Breast epithelium (tissue), 4 donors: Measurements from ENCODE around the gene VWA2. TPM values are rescaled to one million over a fixed set of nuclear protein-coding genes. Genes with fewer than 3 reads are reported as not detected.

Source experiments
- DNase-seq, 2 donors: peaks; one replicate each; pipeline ENCODE4 v3.0.0-alpha.2; 2019; ENCODE audit warnings: low spot score in 2 of 2
- H3K27ac ChIP-seq, 2 donors: fragments of 200-600 bp; sonication (generic) in 1 of 2; one replicate each; pipeline ENCODE4 v1.5.1; 2016 to 2019; ENCODE audit warnings: mild to moderate bottlenecking in 1 of 2
- H3K27me3 ChIP-seq, 2 donors: fragments of 200-600 bp; sonication (generic) in 1 of 2; one replicate each; pipeline versions ENCODE4 v1.5.1 to v1.6.0; 2017 to 2019; ENCODE audit warnings: control low read depth in 1 of 2, mild to moderate bottlenecking in 1 of 2
- H3K36me3 ChIP-seq: fragments of 200-600 bp; one replicate; pipeline ENCODE4 v1.5.1; 2019
- H3K4me1 ChIP-seq, 2 donors: fragments of 200-600 bp; sonication (generic); one replicate each; pipeline ENCODE4 v1.5.1; 2016 to 2019; ENCODE audit warnings: control low read depth in 1 of 2
- H3K4me3 ChIP-seq, 3 donors: fragments of 200-600 bp; sonication (generic); 1 replicate in 2 of 3; 2 replicates in 1 of 3; pipeline ENCODE4 v1.5.1; 2016 to 2019; ENCODE audit warnings: mild to moderate bottlenecking in 3 of 3, moderate library complexity in 2 of 3
- H3K9me3 ChIP-seq, 2 donors: fragments of 200-600 bp; sonication (generic) in 1 of 2; one replicate each; pipeline ENCODE4 v1.5.1; 2016 to 2019; ENCODE audit warnings: control low read depth in 1 of 2
- POLR2A ChIP-seq: fragments of 450-650 bp; IDR thresholded peaks from one replicate; pipeline ENCODE4 v1.6.1; 2016; ENCODE audit warnings: antibody characterized with exemption, mild to moderate bottlenecking, moderate library complexity
- POLR2AphosphoS5 ChIP-seq, 3 donors: sonication (generic); formaldehyde crosslinking; IDR thresholded peaks; one replicate each; pipeline ENCODE4 v1.6.1; 2017; ENCODE audit warnings: antibody characterized with exemption in 3 of 3
- intact Hi-C: fragments of 100-400 bp; cut with DNase I; formaldehyde crosslinking; loops from one replicate; pipeline ENCODE4 v1.15.1; 2023; ENCODE audit warnings: low total_unique reads
- total RNA-seq, 3 donors: library from RNA; depleted of rRNA; stranded (reverse); fragments of >200 nt; gene quantifications; one replicate each; pipeline ENCODE4 v1.1.0, GENCODE V29; 2016
- TF ChIP-seq, protein P1 (sequence below), 3 donors: fragments of 450-650 bp; IDR thresholded peaks; one replicate each; pipeline ENCODE4 v1.5.1; 2016 to 2017; ENCODE audit warnings: antibody characterized with exemption in 3 of 3, mild to moderate bottlenecking in 3 of 3, moderate library complexity in 3 of 3

The VWA2 gene
- total RNA-seq, 3 donors from 2014 or later: 0.48 to 18.7 (median 8.0) TPM

DNA sequence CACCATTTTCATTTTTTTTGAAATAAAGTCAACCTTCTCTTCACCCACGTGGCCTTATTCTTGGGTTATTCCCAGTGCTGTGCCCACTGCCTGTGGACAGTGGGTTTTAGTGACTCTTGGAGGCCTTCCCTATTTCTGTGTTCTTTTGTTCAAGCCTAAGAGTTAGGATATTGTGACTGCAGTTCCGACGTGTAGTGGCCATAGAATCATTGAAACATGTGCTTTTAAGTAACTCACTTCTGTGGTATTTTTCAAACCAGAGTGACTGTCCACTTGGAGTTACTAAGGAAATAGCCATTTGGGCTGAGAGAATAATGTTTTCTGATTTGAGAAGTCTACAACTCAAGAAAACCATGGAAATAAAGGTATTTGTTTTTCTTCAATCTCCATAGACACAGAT, 36.2 kb upstream of the VWA2 start:
- no peaks in the 10 kb centered on the region for H3K36me3 ChIP-seq
- TF ChIP-seq, protein P1, sequence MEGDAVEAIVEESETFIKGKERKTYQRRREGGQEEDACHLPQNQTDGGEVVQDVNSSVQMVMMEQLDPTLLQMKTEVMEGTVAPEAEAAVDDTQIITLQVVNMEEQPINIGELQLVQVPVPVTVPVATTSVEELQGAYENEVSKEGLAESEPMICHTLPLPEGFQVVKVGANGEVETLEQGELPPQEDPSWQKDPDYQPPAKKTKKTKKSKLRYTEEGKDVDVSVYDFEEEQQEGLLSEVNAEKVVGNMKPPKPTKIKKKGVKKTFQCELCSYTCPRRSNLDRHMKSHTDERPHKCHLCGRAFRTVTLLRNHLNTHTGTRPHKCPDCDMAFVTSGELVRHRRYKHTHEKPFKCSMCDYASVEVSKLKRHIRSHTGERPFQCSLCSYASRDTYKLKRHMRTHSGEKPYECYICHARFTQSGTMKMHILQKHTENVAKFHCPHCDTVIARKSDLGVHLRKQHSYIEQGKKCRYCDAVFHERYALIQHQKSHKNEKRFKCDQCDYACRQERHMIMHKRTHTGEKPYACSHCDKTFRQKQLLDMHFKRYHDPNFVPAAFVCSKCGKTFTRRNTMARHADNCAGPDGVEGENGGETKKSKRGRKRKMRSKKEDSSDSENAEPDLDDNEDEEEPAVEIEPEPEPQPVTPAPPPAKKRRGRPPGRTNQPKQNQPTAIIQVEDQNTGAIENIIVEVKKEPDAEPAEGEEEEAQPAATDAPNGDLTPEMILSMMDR (IDR thresholded peaks at IDR 0.05): no peak
- TF ChIP-seq POLR2AphosphoS5 (IDR thresholded peaks at IDR 0.05): no peak
- TF ChIP-seq POLR2A: no peak
- H3K27me3 ChIP-seq: no peaks in the 10 kb centered on the region
- H3K4me1 ChIP-seq: no peaks in the 10 kb centered on the region
- no peak overlapping the region for H3K4me3 ChIP-seq
- intact Hi-C loops: no loop called here
- no peak overlapping the region for H3K27ac ChIP-seq
- H3K9me3 ChIP-seq: no peaks in the 10 kb centered on the region
- no peak for DNase-seq

DNA sequence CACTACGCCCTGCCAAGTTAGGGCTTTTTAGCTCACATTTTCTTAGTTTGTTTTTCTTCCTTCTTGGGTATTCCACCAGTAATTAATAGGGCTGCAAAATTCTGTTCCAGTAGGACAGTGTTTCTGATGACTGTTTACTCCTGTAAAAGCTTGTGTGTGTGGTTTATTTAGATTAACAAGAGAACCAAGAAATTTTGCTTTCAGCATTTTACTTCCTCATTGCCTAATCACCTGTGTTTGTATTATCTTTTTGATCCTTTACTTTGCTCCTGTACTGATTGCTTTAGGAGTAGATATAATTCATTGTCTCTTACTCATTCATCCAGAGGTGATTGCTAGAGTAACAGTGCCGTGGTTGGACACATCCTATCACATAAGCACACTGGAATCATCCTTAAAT, 32.2 kb upstream of the VWA2 start:
- Histone ChIP-seq H3K36me3 (no peaks in the 10 kb centered on the region), H3K4me1 (no peaks in the 10 kb centered on the region), H3K27ac (no peak overlapping the region), H3K4me3 (no peak overlapping the region), H3K9me3 (no peaks in the 10 kb centered on the region), H3K27me3 (no peaks in the 10 kb centered on the region)
- TF ChIP-seq, protein P1 (IDR thresholded peaks at IDR 0.05): no peak
- TF ChIP-seq POLR2A (no peak), POLR2AphosphoS5 (IDR thresholded peaks at IDR 0.05) (no peak)
- DNase-seq: no peak
- intact Hi-C loops: no loop called here

DNA sequence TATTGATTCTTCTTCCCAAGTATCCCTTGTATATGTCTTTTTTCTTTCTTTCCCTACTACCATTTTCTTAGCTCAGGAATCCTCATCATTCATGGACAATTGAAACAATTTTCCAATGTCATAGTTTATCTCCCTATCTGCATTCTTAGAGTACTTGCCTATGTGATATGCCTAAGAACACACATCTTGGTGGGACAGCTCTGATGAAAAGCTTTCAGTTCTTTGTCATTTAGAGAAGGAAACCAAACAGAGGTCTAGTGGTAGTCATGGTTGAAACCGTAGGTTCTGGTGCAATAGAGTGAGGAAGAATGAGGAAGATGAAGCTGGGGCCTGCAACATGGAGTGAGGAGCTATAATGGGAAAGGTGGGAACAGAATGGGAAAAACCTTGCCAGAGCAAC, 31.7 kb upstream of the VWA2 start:
- Histone ChIP-seq H3K4me3 (no peak overlapping the region), H3K4me1 (no peaks in the 10 kb centered on the region), H3K36me3 (no peaks in the 10 kb centered on the region), H3K27me3 (no peaks in the 10 kb centered on the region), H3K27ac (no peak overlapping the region), H3K9me3 (no peaks in the 10 kb centered on the region)
- intact Hi-C loops: no loop called here
- DNase-seq: no peak
- TF ChIP-seq POLR2A: no peak
- no peak for TF ChIP-seq POLR2AphosphoS5 (IDR thresholded peaks at IDR 0.05)
- TF ChIP-seq, protein P1 (IDR thresholded peaks at IDR 0.05): no peak

DNA sequence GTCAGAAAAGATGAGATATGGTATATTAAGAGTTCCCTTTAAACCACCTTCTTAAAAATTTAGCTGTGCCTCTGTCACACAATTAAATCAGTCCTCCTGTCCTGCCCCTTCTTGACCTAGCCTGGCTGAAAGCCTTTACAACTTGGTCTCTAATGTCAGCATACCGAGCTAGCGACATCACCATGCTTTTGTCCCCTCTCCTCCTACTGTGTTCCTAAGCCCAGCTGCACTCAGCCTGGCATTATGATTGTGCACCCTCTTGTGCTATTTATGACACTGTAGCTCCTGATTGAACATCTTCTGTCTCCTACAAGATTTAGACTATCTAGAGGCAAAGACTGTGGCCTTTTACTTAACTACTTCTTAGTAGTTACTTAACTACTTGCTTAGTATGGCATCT, 30.7 kb upstream of the VWA2 start:
- H3K9me3 ChIP-seq: no peaks in the 10 kb centered on the region
- intact Hi-C loops: no loop called here
- no peaks in the 10 kb centered on the region for H3K36me3 ChIP-seq
- no peak for DNase-seq
- no peaks in the 10 kb centered on the region for H3K4me1 ChIP-seq
- no peak overlapping the region for H3K4me3 ChIP-seq
- H3K27ac ChIP-seq: no peak overlapping the region
- TF ChIP-seq, protein P1 (IDR thresholded peaks at IDR 0.05): no peak
- no peak for TF ChIP-seq POLR2AphosphoS5 (IDR thresholded peaks at IDR 0.05)
- TF ChIP-seq POLR2A: no peak
- no peaks in the 10 kb centered on the region for H3K27me3 ChIP-seq

DNA sequence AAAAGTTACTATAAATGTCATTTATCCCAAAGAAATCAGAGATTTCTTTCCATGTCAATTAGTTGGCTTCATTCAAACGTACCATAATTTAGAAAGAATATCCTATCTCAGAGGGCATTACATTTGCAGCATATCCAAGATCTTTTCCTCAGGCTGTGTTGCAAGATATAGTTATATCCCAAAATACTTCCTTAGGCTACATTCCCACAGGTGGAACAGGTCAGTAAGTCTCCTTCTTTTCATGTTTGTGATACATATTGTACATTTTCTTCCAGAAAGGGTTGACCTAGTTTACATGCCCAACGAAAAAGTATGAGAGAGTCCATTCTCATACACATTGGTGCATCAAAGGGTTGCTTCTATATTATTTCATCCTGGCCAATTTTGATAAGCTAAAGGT, 26.9 kb upstream of the VWA2 start:
- Histone ChIP-seq H3K27ac (no peak overlapping the region), H3K9me3 (no peaks in the 10 kb centered on the region), H3K27me3 (no peaks in the 10 kb centered on the region), H3K36me3 (no peaks in the 10 kb centered on the region), H3K4me3 (no peak overlapping the region), H3K4me1 (no peaks in the 10 kb centered on the region)
- intact Hi-C loops: no loop called here
- no peak for TF ChIP-seq POLR2A
- no peak for TF ChIP-seq POLR2AphosphoS5 (IDR thresholded peaks at IDR 0.05)
- DNase-seq: no peak

DNA sequence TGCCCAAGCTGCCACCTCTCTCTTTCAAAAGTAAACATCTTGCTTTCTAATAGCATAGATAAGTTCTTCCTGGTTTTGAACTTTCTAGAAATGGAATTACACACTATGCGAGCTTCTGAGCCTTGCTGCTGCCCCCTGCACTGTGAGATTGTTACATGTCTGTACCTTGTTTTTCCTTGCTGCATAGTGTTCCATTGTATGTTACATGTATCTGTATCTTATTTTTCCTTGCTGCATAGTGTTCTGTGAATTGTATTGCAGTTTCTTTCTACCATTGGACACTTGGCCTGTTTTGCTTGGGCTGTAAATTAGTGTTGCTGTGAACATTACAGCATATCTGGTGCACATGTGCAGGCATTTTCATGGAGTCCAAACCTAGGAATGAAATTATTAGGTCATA, 24.0 kb upstream of the VWA2 start:
- DNase-seq: no peak
- intact Hi-C loops: no loop called here
- Histone ChIP-seq H3K4me3 (no peak overlapping the region), H3K9me3 (no peaks in the 10 kb centered on the region), H3K27me3 (no peaks in the 10 kb centered on the region), H3K4me1 (no peaks in the 10 kb centered on the region), H3K36me3 (no peaks in the 10 kb centered on the region), H3K27ac (no peak overlapping the region)
- TF ChIP-seq, protein P1 (IDR thresholded peaks at IDR 0.05): no peak
- no peak for TF ChIP-seq POLR2AphosphoS5 (IDR thresholded peaks at IDR 0.05)
- no peak for TF ChIP-seq POLR2A
